H9 (cell line): Measurements from ENCODE around the gene SHC1. TPM values are rescaled to one million over a fixed set of nuclear protein-coding genes. Genes with fewer than 3 reads are reported as not detected.

Experiments
- DNase-seq: peaks from one replicate; pipeline ENCODE4 v3.0.0-alpha.2; 2017
- H2AFZ ChIP-seq: one replicate; pipeline ENCODE4 v1.6.1; 2013; ENCODE audit warnings: mild to moderate bottlenecking, low read length, control low read depth, moderate library complexity
- H2AK5ac ChIP-seq: 2 replicates; pipeline ENCODE4 v1.6.1; 2013; ENCODE audit warnings: low read length, control low read depth, mixed read lengths; ENCODE audit not compliant: insufficient read length
- H2BK120ac ChIP-seq: one replicate; pipeline ENCODE4 v1.6.1; 2013; ENCODE audit warnings: low read depth, mild to moderate bottlenecking, low read length, control low read depth, inconsistent platforms; ENCODE audit not compliant: poor library complexity, severe bottlenecking
- H2BK12ac ChIP-seq: 2 replicates; pipeline ENCODE4 v1.6.1; 2013; ENCODE audit warnings: low read length, control low read depth, mixed read lengths, low read depth; ENCODE audit not compliant: insufficient read length
- H2BK15ac ChIP-seq: 2 replicates; pipeline ENCODE4 v1.6.1; 2013; ENCODE audit warnings: low read depth, low read length, control low read depth
- H2BK20ac ChIP-seq: one replicate; pipeline ENCODE4 v1.6.1; 2013; ENCODE audit warnings: low read depth, mild to moderate bottlenecking, low read length, control low read depth, inconsistent platforms; ENCODE audit not compliant: poor library complexity, severe bottlenecking
- H2BK5ac ChIP-seq: 2 replicates; pipeline ENCODE4 v1.6.1; 2013; ENCODE audit warnings: low read length, control low read depth, mixed read lengths; ENCODE audit not compliant: insufficient read length
- H3K14ac ChIP-seq: 2 replicates; pipeline ENCODE4 v1.6.1; 2013; ENCODE audit warnings: low read length, control low read depth; ENCODE audit not compliant: insufficient read depth
- H3K18ac ChIP-seq: 2 replicates; pipeline ENCODE4 v1.6.1; 2013; ENCODE audit warnings: low read depth, mild to moderate bottlenecking, mixed read lengths, low read length, control low read depth; ENCODE audit not compliant: insufficient read length
- H3K23ac ChIP-seq: 2 replicates; pipeline ENCODE4 v1.6.1; 2013; ENCODE audit warnings: low read length, control low read depth, mixed read lengths, low read depth; ENCODE audit not compliant: insufficient read length
- H3K23me2 ChIP-seq: 2 replicates; pipeline ENCODE4 v1.6.1; 2013; ENCODE audit warnings: low read depth, mild to moderate bottlenecking, mixed read lengths, low read length, control low read depth; ENCODE audit not compliant: insufficient read length, poor library complexity, severe bottlenecking
- H3K27ac ChIP-seq: 2 replicates; pipeline ENCODE4 v1.5.1; 2013; ENCODE audit warnings: low read length, control low read depth, mixed read lengths, low read depth; ENCODE audit not compliant: insufficient read length
- H3K27me3 ChIP-seq: 2 replicates; pipeline ENCODE4 v1.6.1; 2013; ENCODE audit warnings: low read length, control low read depth, inconsistent platforms; ENCODE audit not compliant: insufficient read depth
- H3K4ac ChIP-seq: 2 replicates; pipeline ENCODE4 v1.6.1; 2013; ENCODE audit warnings: low read depth, mild to moderate bottlenecking, control low read depth, inconsistent platforms, low read length, moderate library complexity
- H3K4me1 ChIP-seq: 2 replicates; pipeline ENCODE4 v1.6.1; 2013; ENCODE audit warnings: low read length, control low read depth, inconsistent platforms; ENCODE audit not compliant: insufficient read depth
- H3K4me2 ChIP-seq: 2 replicates; pipeline ENCODE4 v1.6.1; 2013; ENCODE audit warnings: low read length, control low read depth, mixed read lengths; ENCODE audit not compliant: insufficient read length, insufficient read depth
- H3K56ac ChIP-seq: 2 replicates; pipeline ENCODE4 v1.6.1; 2013; ENCODE audit warnings: low read depth, mild to moderate bottlenecking, mixed read lengths, low read length, control low read depth; ENCODE audit not compliant: insufficient read length
- H3K79me1 ChIP-seq: 2 replicates; pipeline ENCODE4 v1.6.1; 2013; ENCODE audit warnings: low read depth, mild to moderate bottlenecking, moderate library complexity, low read length, control low read depth, inconsistent platforms; ENCODE audit not compliant: insufficient read depth, poor library complexity, severe bottlenecking
- H3K79me2 ChIP-seq: 2 replicates; pipeline ENCODE4 v1.6.1; 2013; ENCODE audit warnings: low read length, control low read depth, inconsistent platforms; ENCODE audit not compliant: insufficient read depth
- H3K9ac ChIP-seq: 2 replicates; pipeline ENCODE4 v1.6.1; 2013; ENCODE audit warnings: low read length, control low read depth, mixed read lengths; ENCODE audit not compliant: insufficient read length; ENCODE audit errors: extremely low read depth
- H3K9me3 ChIP-seq: one replicate; pipeline ENCODE4 v1.6.1; 2013; ENCODE audit warnings: low read depth, low read length, inconsistent platforms; ENCODE audit not compliant: control insufficient read depth
- H3T11ph ChIP-seq: one replicate; pipeline ENCODE4 v1.6.1; 2013; ENCODE audit warnings: mild to moderate bottlenecking, low read length, control low read depth, inconsistent platforms
- H4K20me1 ChIP-seq: one replicate; pipeline ENCODE4 v1.6.1; 2013; ENCODE audit not compliant: control insufficient read depth, insufficient read length, insufficient read depth
- H4K5ac ChIP-seq: 2 replicates; pipeline ENCODE4 v1.6.1; 2013; ENCODE audit warnings: low read depth, mild to moderate bottlenecking, mixed read lengths, low read length, control low read depth; ENCODE audit not compliant: insufficient read length
- H4K8ac ChIP-seq: replicated peaks from 2 replicates; pipeline ENCODE4 v1.6.1; 2013; ENCODE audit warnings: low read length, control low read depth, mixed read lengths, low read depth; ENCODE audit not compliant: insufficient read length
- H4K91ac ChIP-seq: 2 replicates; pipeline ENCODE4 v1.6.1; 2013; ENCODE audit warnings: low read depth, mild to moderate bottlenecking, moderate library complexity, mixed read lengths, low read length, control low read depth; ENCODE audit not compliant: insufficient read length
- H3K27ac Mint-ChIP-seq, 3 experiments: 2 replicates in 2 of 3; 3 replicates in 1 of 3; pipeline ENCODE4 v1.8.0; 2020 to 2021; ENCODE audit warnings: mixed read lengths in 3 of 3, mild to moderate bottlenecking in 1 of 3, moderate library complexity in 1 of 3
- H3K27me3 Mint-ChIP-seq: 2 replicates; pipeline ENCODE4 v1.8.0; 2021; ENCODE audit warnings: low read depth, mild to moderate bottlenecking, moderate library complexity, mixed read lengths
- H3K36me3 Mint-ChIP-seq, 3 experiments: 2 replicates in 2 of 3; 3 replicates in 1 of 3; pipeline ENCODE4 v1.8.0; 2020 to 2021; ENCODE audit warnings: low read depth in 3 of 3, mixed read lengths in 3 of 3; ENCODE audit not compliant: insufficient read depth in 1 of 3
- H3K4me1 Mint-ChIP-seq, 2 experiments: 2 replicates each; pipeline ENCODE4 v1.8.0; 2020; ENCODE audit warnings: mixed read lengths in 2 of 2
- H3K4me3 Mint-ChIP-seq, 2 experiments: 2 replicates in 1 of 2; 3 replicates in 1 of 2; pipeline ENCODE4 v1.8.0; 2020 to 2021; ENCODE audit warnings: mild to moderate bottlenecking in 2 of 2, mixed read lengths in 2 of 2, moderate library complexity in 1 of 2
- H3K9me3 Mint-ChIP-seq, 2 experiments: 2 replicates in 1 of 2; 3 replicates in 1 of 2; pipeline ENCODE4 v1.8.0; 2020; ENCODE audit warnings: mild to moderate bottlenecking in 2 of 2, mixed read lengths in 2 of 2, moderate library complexity in 1 of 2
- WGBS: extraction: QIAGEN DNeasy Blood & Tissue Kit; methylation state at CpG from one replicate; pipeline ENCODE4 v1.1.7; 2013; ENCODE audit warnings: missing lambda C conversion rate, low lambda C conversion rate, mixed read lengths; ENCODE audit not compliant: insufficient read length; ENCODE audit errors: extremely low coverage; 5-methylcytosine and 5-hydroxymethylcytosine counted together
- total RNA-seq: library from RNA; stranded (reverse); gene quantifications from 2 replicates; pipeline ENCODE4 v1.2.1, GENCODE V29; 2021
- TF ChIP-seq, protein P1 (sequence below): fragments of 200-600 bp; sonication (generic); conservative IDR thresholded peaks from 3 replicates; pipeline ENCODE4 v1.8.0; 2021; ENCODE audit warnings: antibody characterized with exemption, mild to moderate bottlenecking

SHC1 gene
- total RNA-seq, 1 experiment from 2014 or later: 168 TPM

DNA sequence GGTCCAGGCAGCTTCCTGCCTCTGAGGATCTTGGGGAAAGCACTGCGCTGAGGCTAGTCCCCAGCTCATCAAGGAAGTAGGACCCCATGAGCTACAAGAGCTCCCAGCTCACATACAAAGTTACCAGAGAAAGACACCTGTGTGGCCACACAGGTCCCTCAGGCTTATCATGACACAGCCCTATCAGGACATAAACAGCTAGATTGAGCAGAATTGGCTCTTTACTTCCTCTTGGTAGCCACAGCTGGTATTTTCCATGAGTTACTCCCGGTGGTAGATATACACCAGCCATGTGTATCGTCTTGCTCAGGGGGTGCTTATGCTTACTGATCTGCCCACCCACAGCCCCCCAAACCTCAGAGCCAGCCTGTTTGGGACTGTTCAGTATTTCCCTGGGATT, 24.0 kb upstream of the SHC1 start:
- peak; percentile 22 for DNase-seq
- no peak overlapping the region for H3K23ac ChIP-seq
- no peak overlapping the region for H3K4me2 ChIP-seq
- no peak overlapping the region for H2BK12ac ChIP-seq
- H2AK5ac ChIP-seq: no peak overlapping the region
- no peak overlapping the region for H3K4ac ChIP-seq
- no peak overlapping the region for H3T11ph ChIP-seq
- H3K14ac ChIP-seq: no peak overlapping the region
- TF ChIP-seq, protein P1, sequence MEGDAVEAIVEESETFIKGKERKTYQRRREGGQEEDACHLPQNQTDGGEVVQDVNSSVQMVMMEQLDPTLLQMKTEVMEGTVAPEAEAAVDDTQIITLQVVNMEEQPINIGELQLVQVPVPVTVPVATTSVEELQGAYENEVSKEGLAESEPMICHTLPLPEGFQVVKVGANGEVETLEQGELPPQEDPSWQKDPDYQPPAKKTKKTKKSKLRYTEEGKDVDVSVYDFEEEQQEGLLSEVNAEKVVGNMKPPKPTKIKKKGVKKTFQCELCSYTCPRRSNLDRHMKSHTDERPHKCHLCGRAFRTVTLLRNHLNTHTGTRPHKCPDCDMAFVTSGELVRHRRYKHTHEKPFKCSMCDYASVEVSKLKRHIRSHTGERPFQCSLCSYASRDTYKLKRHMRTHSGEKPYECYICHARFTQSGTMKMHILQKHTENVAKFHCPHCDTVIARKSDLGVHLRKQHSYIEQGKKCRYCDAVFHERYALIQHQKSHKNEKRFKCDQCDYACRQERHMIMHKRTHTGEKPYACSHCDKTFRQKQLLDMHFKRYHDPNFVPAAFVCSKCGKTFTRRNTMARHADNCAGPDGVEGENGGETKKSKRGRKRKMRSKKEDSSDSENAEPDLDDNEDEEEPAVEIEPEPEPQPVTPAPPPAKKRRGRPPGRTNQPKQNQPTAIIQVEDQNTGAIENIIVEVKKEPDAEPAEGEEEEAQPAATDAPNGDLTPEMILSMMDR: no peak
- H3K9me3 Mint-ChIP-seq: peaks cover 0 to 2% of the 10 kb centered on the region in 2 experiments; a peak in 2 of 5 replicates
- WGBS: no CpG with 5 or more reads among the region's 3 CpGs
- no peaks in the 10 kb centered on the region for H3K27me3 ChIP-seq
- no peak overlapping the region for H3K27ac Mint-ChIP-seq
- H4K8ac ChIP-seq: no peak overlapping the region
- no peak overlapping the region for H2BK15ac ChIP-seq
- no peak overlapping the region for H4K91ac ChIP-seq
- H3K36me3 Mint-ChIP-seq: peaks cover 10 to 20% (median 17%) of the 10 kb centered on the region in 3 experiments; a peak in 6 of 7 replicates
- no peaks in the 10 kb centered on the region; the same call in 1 of the 2 replicates for H3K4me1 ChIP-seq
- no peak overlapping the region for H3K4me3 Mint-ChIP-seq
- no peaks in the 10 kb centered on the region for H3K79me2 ChIP-seq
- no peak overlapping the region for H4K5ac ChIP-seq
- H3K9me3 ChIP-seq: no peaks in the 10 kb centered on the region
- no peaks in the 10 kb centered on the region for H4K20me1 ChIP-seq
- no peak overlapping the region for H3K18ac ChIP-seq
- H3K9ac ChIP-seq: no peak overlapping the region
- no peak overlapping the region for H3K27ac ChIP-seq
- H3K27me3 Mint-ChIP-seq: peaks cover 3% of the 10 kb centered on the region
- H3K56ac ChIP-seq: no peak overlapping the region
- no peak overlapping the region for H2BK5ac ChIP-seq
- peaks cover 4% of the 10 kb centered on the region for H3K23me2 ChIP-seq
- peaks cover 8 to 20% of the 10 kb centered on the region in 2 experiments for H3K4me1 Mint-ChIP-seq
- H3K79me1 ChIP-seq: no peaks in the 10 kb centered on the region
- no peak overlapping the region for H2AFZ ChIP-seq
- H2BK20ac ChIP-seq: no peak overlapping the region
- H2BK120ac ChIP-seq: no peak overlapping the region
